ENCODE measurements around the gene SMIM10L1. TPM values are rescaled to one million over a fixed set of nuclear protein-coding genes. Genes with fewer than 3 reads are reported as not detected.
A peak's percentile ranks its signal among the peaks of the same experiment; 100 is the strongest.

Gene SMIM10L1
- polyA plus RNA-seq (2013), result 12.9 TPM in 2 replicates

GRCh38 chr12:11171145-11171968 is at the start of gene SMIM10L1:
SMIM10L1 (plus strand) TSS chr12:11171194; CDS start chr12:11171357, 163 bp downstream.
- Histone ChIP-seq H3K9ac (ENCODE audit: low read length) (peak within 1 kb of the TSS; percentile 91), H3K27me3 (ENCODE audit: insufficient read depth, low read length) (no peaks in the 10 kb centered on the region), H4K91ac (ENCODE audit: low read depth, low read length) (peak within 1 kb of the TSS; percentile 100), H3K4me2 (ENCODE audit: low read length) (peak within 1 kb of the TSS; percentile 62), H3K4me1 (ENCODE audit: control insufficient read depth in 1 of 2, insufficient read depth in 2 of 2, low read length in 2 of 2) (peaks cover under 1 to 5% of the 10 kb centered on the region in 2 experiments), H3K27ac (ENCODE audit: low read depth, low read length) (peak within 1 kb of the TSS; percentile 97), H2BK5ac (ENCODE audit: low read depth, low read length, poor library complexity) (peak within 1 kb of the TSS; percentile 99), H3K9me3 (ENCODE audit: insufficient read depth, low read depth, low read length) (no peaks in the 10 kb centered on the region), H3K79me1 (ENCODE audit: low read length) (peaks cover 5% of the 10 kb centered on the region), H3K4me3 (ENCODE audit: low read depth, low read length) (peak within 1 kb of the TSS; percentile 96), H3K36me3 (ENCODE audit: control insufficient read depth in 1 of 2, insufficient read depth in 2 of 2, low read length in 2 of 2) (no peaks in the 10 kb centered on the region), H3K79me2 (ENCODE audit: control insufficient read depth, insufficient read depth, low read length, poor library complexity) (peaks cover 7% of the 10 kb centered on the region), H2AFZ (ENCODE audit: insufficient read depth, low read length, poor library complexity) (peak within 1 kb of the TSS; percentile 98), H2BK120ac (ENCODE audit: insufficient read depth, low read length, poor library complexity) (peak within 1 kb of the TSS; percentile 96), H2BK12ac (ENCODE audit: low read length) (peak within 1 kb of the TSS; percentile 84), H3K18ac (ENCODE audit: low read length) (peak within 1 kb of the TSS; percentile 99), H2AK5ac (ENCODE audit: low read length) (peak within 1 kb of the TSS; percentile 89), H4K8ac (ENCODE audit: low read depth, low read length) (peak within 1 kb of the TSS; percentile 100), H3K23ac (ENCODE audit: low read length) (no peak within 1 kb of the TSS), H3K14ac (ENCODE audit: low read length) (peak within 1 kb of the TSS; percentile 99), H4K12ac (ENCODE audit: low read depth, low read length) (peak within 1 kb of the TSS; percentile 99), H3K4ac (ENCODE audit: low read depth, low read length) (peak within 1 kb of the TSS; percentile 93)
- peak; percentile 99 for DNase-seq
- no CpG with 5 or more reads among the region's 70 CpGs for WGBS (ENCODE audit: extremely low coverage, insufficient coverage, insufficient read length)

DNA sequence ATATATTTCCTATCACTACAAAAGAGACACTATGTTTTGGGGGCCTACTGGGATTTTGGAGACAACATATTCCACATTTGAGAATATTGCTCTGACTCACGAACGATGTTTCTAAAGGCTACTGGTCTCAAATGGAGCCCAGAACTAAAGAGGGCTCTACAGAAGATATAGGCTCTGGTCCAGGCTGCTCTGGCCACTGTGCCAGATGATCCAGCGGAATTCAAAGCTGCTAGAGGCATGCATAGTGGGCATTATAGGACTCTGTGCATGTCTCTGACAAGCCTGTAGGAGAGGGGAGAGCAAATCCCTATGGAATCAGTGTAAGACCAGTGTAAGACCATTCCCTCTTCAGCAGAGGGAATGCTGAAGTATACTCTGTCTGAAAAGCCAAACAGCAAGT is 40.6 kb upstream of the SMIM10L1 start:
- no peak overlapping the region for H4K8ac ChIP-seq (ENCODE audit: low read depth, low read length)
- H3K18ac ChIP-seq (ENCODE audit: low read length), result no peak overlapping the region
- no peak overlapping the region for H3K14ac ChIP-seq (ENCODE audit: low read length)
- no peaks in the 10 kb centered on the region for H3K9me3 ChIP-seq (ENCODE audit: insufficient read depth, low read depth, low read length)
- no CpG with 5 or more reads among the region's 3 CpGs for WGBS (ENCODE audit: extremely low coverage, insufficient coverage, insufficient read length)
- H3K4me2 ChIP-seq (ENCODE audit: low read length), result no peak overlapping the region
- H3K4me1 ChIP-seq (ENCODE audit: control insufficient read depth in 1 of 2, insufficient read depth in 2 of 2, low read length in 2 of 2), result no peaks in the 10 kb centered on the region
- no peak overlapping the region for H2BK12ac ChIP-seq (ENCODE audit: low read length)
- no peaks in the 10 kb centered on the region for H3K27me3 ChIP-seq (ENCODE audit: insufficient read depth, low read length)
- H3K9ac ChIP-seq (ENCODE audit: low read length), result no peak overlapping the region
- no peak overlapping the region for H4K91ac ChIP-seq (ENCODE audit: low read depth, low read length)
- no peak overlapping the region for H3K27ac ChIP-seq (ENCODE audit: low read depth, low read length)
- H3K79me2 ChIP-seq (ENCODE audit: control insufficient read depth, insufficient read depth, low read length, poor library complexity), result no peaks in the 10 kb centered on the region
- no peak overlapping the region for H3K4me3 ChIP-seq (ENCODE audit: low read depth, low read length)
- no peak overlapping the region for H3K4ac ChIP-seq (ENCODE audit: low read depth, low read length)
- no peaks in the 10 kb centered on the region for H3K36me3 ChIP-seq (ENCODE audit: control insufficient read depth in 1 of 2, insufficient read depth in 2 of 2, low read length in 2 of 2)
- H2AK5ac ChIP-seq (ENCODE audit: low read length), result no peak overlapping the region
- H2AFZ ChIP-seq (ENCODE audit: insufficient read depth, low read length, poor library complexity), result no peak overlapping the region
- no peak overlapping the region for H2BK5ac ChIP-seq (ENCODE audit: low read depth, low read length, poor library complexity)
- H3K79me1 ChIP-seq (ENCODE audit: low read length), result no peaks in the 10 kb centered on the region
- no peak overlapping the region for H2BK120ac ChIP-seq (ENCODE audit: insufficient read depth, low read length, poor library complexity)
- H3K23ac ChIP-seq (ENCODE audit: low read length), result no peak overlapping the region
- no peak for DNase-seq
- H4K12ac ChIP-seq (ENCODE audit: low read depth, low read length), result no peak overlapping the region

DNA sequence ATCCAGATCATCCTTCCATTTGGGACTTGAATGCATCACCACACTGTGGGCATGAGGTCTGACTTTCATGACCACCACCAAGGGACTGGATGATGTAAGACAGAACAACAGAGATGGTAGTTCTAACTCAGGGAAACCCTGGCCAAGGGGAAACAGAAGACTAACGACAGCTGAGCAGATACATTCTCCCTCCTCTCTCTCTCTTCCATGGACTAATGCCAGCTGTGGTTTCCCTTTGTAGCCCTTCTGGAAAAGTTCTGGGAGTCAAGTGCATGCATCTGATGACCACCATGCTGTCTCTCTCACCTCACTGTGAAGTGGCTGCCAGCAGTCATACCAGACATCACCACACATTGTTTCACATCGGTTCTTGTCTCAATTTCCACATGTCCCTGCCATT is 40.0 kb upstream of the SMIM10L1 start:
- no peaks in the 10 kb centered on the region for H3K79me1 ChIP-seq (ENCODE audit: low read length)
- no peak overlapping the region for H3K18ac ChIP-seq (ENCODE audit: low read length)
- no peak overlapping the region for H2AFZ ChIP-seq (ENCODE audit: insufficient read depth, low read length, poor library complexity)
- no peaks in the 10 kb centered on the region for H3K4me1 ChIP-seq (ENCODE audit: control insufficient read depth in 1 of 2, insufficient read depth in 2 of 2, low read length in 2 of 2)
- H3K14ac ChIP-seq (ENCODE audit: low read length), result no peak overlapping the region
- no peak overlapping the region for H3K9ac ChIP-seq (ENCODE audit: low read length)
- no peak overlapping the region for H4K8ac ChIP-seq (ENCODE audit: low read depth, low read length)
- H3K23ac ChIP-seq (ENCODE audit: low read length), result no peak overlapping the region
- DNase-seq, result no peak
- H3K4me3 ChIP-seq (ENCODE audit: low read depth, low read length), result no peak overlapping the region
- no peak overlapping the region for H2BK12ac ChIP-seq (ENCODE audit: low read length)
- H2AK5ac ChIP-seq (ENCODE audit: low read length), result no peak overlapping the region
- no peaks in the 10 kb centered on the region for H3K9me3 ChIP-seq (ENCODE audit: insufficient read depth, low read depth, low read length)
- H3K27ac ChIP-seq (ENCODE audit: low read depth, low read length), result no peak overlapping the region
- no peaks in the 10 kb centered on the region for H3K79me2 ChIP-seq (ENCODE audit: control insufficient read depth, insufficient read depth, low read length, poor library complexity)
- H3K27me3 ChIP-seq (ENCODE audit: insufficient read depth, low read length), result no peaks in the 10 kb centered on the region
- no peak overlapping the region for H2BK120ac ChIP-seq (ENCODE audit: insufficient read depth, low read length, poor library complexity)
- no peak overlapping the region for H4K12ac ChIP-seq (ENCODE audit: low read depth, low read length)
- no peak overlapping the region for H3K4me2 ChIP-seq (ENCODE audit: low read length)
- WGBS (ENCODE audit: extremely low coverage, insufficient coverage, insufficient read length), result no CpG with 5 or more reads among the region's 2 CpGs
- no peaks in the 10 kb centered on the region for H3K36me3 ChIP-seq (ENCODE audit: control insufficient read depth in 1 of 2, insufficient read depth in 2 of 2, low read length in 2 of 2)
- H4K91ac ChIP-seq (ENCODE audit: low read depth, low read length), result no peak overlapping the region
- no peak overlapping the region for H2BK5ac ChIP-seq (ENCODE audit: low read depth, low read length, poor library complexity)
- no peak overlapping the region for H3K4ac ChIP-seq (ENCODE audit: low read depth, low read length)

DNA sequence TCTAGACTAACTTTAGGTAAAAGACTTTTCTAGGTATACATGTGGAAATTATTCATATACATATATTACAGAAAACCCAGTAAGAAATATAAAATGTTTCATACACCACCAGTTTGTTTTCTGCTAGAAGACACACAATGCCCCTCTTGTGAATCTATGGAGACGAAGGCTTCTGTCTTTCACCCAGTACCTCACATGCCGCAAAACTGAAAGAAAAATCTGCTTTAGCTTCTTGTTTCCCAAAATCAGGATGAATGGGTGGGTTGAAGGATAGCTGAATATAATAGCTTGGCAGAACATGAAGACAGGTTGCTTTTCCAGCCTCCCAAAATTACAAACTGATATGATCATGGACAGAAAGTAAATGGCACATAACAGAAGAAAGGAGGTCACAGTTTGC is 37.8 kb upstream of the SMIM10L1 start:
- Histone ChIP-seq H2BK5ac (ENCODE audit: low read depth, low read length, poor library complexity) (no peak overlapping the region), H4K8ac (ENCODE audit: low read depth, low read length) (no peak overlapping the region), H3K4me2 (ENCODE audit: low read length) (no peak overlapping the region), H3K9me3 (ENCODE audit: insufficient read depth, low read depth, low read length) (no peaks in the 10 kb centered on the region), H3K36me3 (ENCODE audit: control insufficient read depth in 1 of 2, insufficient read depth in 2 of 2, low read length in 2 of 2) (no peaks in the 10 kb centered on the region), H3K4ac (ENCODE audit: low read depth, low read length) (no peak overlapping the region), H3K14ac (ENCODE audit: low read length) (no peak overlapping the region), H3K4me1 (ENCODE audit: control insufficient read depth in 1 of 2, insufficient read depth in 2 of 2, low read length in 2 of 2) (no peaks in the 10 kb centered on the region), H2AK5ac (ENCODE audit: low read length) (no peak overlapping the region), H3K27ac (ENCODE audit: low read depth, low read length) (no peak overlapping the region), H2BK120ac (ENCODE audit: insufficient read depth, low read length, poor library complexity) (no peak overlapping the region), H3K9ac (ENCODE audit: low read length) (no peak overlapping the region), H3K23ac (ENCODE audit: low read length) (no peak overlapping the region), H3K4me3 (ENCODE audit: low read depth, low read length) (no peak overlapping the region), H4K91ac (ENCODE audit: low read depth, low read length) (no peak overlapping the region), H3K79me2 (ENCODE audit: control insufficient read depth, insufficient read depth, low read length, poor library complexity) (no peaks in the 10 kb centered on the region), H3K79me1 (ENCODE audit: low read length) (no peaks in the 10 kb centered on the region), H2AFZ (ENCODE audit: insufficient read depth, low read length, poor library complexity) (no peak overlapping the region), H4K12ac (ENCODE audit: low read depth, low read length) (no peak overlapping the region), H3K27me3 (ENCODE audit: insufficient read depth, low read length) (no peaks in the 10 kb centered on the region), H3K18ac (ENCODE audit: low read length) (no peak overlapping the region), H2BK12ac (ENCODE audit: low read length) (no peak overlapping the region)
- DNase-seq, result no peak
- no CpG with 5 or more reads among the region's 2 CpGs for WGBS (ENCODE audit: extremely low coverage, insufficient coverage, insufficient read length)

Measured in trophoblast cell (in vitro differentiated cells and primary cell).